Colon (tissue), 2 donors: ENCODE data around the gene PRKCB.

Experiments
- FAIRE-seq: peaks from 2 replicates; lab custom pipeline; 2012; peaks lifted over from hg19 to GRCh38; lab: Jason Lieb, UNC
- donor health status: control.
- donor health status: control.

The PRKCB gene

DNA sequence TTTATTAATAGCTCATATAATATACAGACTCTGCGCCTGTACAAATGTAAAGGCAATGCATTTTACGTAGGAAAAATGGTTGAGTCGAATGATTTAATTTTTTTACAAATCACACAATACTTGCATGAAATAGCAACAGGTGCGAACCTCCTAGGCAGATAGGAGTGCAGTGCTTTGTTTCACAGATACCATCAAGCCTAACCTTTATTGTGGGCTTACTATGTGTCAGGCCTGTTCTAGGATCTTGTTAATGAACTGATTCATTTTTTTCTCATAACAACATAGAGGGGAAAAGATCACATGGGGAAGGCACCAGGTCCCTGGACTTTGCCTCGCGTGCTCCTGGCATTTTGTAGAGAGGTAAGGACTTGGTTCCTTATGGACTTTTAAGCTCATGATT is 107.8 kb downstream of the PRKCB start:
- FAIRE-seq = no peak

- no peak for FAIRE-seq
These were observed 108.6 kb downstream of the PRKCB start for GRCh38 chr16:23944381-23944780.

GRCh38 chr16:23945243-23945642 is 109.5 kb downstream of the PRKCB start:
- no peak for FAIRE-seq

DNA sequence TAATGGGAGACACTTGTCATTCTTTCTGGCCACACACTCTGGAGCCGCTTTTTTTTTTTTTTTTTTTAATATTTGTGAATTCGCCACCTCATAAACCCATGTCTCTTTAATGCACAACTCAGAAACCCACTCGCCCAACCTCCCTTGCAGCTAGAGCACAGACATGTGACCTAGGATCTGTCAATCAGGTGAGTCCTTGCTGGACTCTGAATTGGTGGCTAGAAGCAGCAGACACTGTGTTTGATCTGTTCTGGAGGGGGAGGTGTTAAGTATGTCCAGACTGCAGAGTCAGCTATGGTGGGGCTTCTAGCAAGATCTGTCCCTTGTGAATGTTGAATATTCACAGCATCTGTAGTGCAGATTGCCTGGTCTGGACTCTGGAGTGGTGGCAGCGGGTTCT is 112.1 kb downstream of the PRKCB start:
- no peak for FAIRE-seq

GRCh38 chr16:23948949-23949411 is 113.2 kb downstream of the PRKCB start:
- no peak for FAIRE-seq

DNA sequence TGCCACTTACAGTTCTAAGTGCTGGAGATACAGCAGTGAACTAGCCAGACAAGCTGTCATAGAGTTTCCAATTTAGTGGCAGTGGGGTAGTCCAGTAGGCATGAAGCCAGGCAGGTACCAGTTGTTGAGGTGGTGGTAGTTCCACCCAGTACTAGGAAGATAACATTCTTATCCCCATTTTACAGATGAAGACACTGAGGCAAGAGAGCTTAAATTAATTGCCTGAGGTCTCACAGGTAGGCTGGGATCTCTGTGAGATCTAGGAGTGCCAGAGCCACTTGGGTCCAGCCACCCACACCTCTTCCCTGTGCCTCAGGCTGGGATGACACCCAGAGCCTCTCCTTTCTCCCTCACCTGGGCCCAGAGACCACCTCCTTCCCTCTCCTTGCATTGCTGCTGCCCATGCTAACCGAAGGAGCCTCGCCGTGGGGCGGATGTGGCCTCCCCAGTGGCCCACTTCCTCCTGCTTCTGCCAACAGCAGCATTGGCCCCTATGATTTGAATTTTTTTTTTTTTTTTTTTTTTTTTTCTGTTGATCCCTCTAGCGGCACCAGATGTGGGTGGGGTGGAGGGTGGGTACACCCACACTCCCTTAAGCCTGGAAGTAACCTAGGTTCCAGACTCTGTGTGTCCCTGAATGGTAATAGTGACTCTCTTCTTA is 114.0 kb downstream of the PRKCB start:
- no peak for FAIRE-seq

GRCh38 chr16:23950291-23950894 is 114.6 kb downstream of the PRKCB start:
- no peak for FAIRE-seq

GRCh38 chr16:23950898-23951297 is 115.1 kb downstream of the PRKCB start:
- no peak for FAIRE-seq

- no peak for FAIRE-seq
These were observed 116.6 kb downstream of the PRKCB start for GRCh38 chr16:23952128-23952970.

GRCh38 chr16:23952971-23953300 is 117.2 kb downstream of the PRKCB start:
- FAIRE-seq = no peak

- no peak for FAIRE-seq
These were observed 117.7 kb downstream of the PRKCB start for GRCh38 chr16:23953476-23953875.

DNA sequence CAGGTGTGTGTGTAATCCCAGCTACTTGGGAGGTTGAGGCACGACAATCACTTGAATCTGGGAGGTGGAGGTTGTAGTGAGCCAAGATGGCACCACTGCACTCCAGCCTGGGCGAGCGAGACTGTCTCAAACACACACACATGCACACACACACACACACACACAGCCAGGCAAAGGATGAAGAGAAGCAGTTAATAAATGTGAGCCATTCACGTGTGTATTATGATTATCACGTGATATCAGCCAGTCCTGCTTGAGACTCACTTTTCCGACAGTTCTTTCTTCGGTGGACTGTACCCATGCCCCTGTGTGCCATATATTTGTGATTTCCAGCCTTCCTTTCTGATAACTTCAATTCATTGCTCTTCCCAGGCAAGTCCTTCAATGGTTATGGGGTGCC is 119.3 kb downstream of the PRKCB start:
- no peak for FAIRE-seq

DNA sequence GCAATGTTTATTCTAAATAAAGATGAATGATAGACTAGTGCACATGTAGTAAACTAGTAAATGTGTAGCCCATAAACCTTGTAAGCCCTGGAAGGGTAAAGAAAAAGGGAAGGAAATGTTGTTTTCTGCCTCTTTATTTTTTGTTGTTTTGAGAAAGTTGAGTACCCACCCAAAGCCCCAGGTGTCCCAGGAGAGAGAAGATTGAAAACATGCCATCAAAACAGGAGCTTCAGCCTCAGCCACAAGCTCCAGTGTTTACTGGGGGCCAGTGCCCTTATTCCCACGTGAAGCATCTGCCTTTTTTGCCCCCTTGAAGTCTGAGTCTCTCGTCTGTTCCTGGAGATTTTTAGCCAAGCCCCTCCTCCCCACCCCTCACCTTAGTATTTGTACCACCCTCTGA is 121.5 kb downstream of the PRKCB start:
- FAIRE-seq = no peak

- no peak for FAIRE-seq
These were observed 123.4 kb downstream of the PRKCB start for GRCh38 chr16:23959072-23959751.

GRCh38 chr16:23959752-23960072 is 123.9 kb downstream of the PRKCB start:
- FAIRE-seq = no peak

- FAIRE-seq = no peak
These were observed 124.5 kb downstream of the PRKCB start for GRCh38 chr16:23960081-23960885.

- FAIRE-seq = no peak
These were observed 126.2 kb downstream of the PRKCB start for GRCh38 chr16:23962001-23962400.

GRCh38 chr16:23964136-23964535 is 128.4 kb downstream of the PRKCB start:
- FAIRE-seq = no peak

DNA sequence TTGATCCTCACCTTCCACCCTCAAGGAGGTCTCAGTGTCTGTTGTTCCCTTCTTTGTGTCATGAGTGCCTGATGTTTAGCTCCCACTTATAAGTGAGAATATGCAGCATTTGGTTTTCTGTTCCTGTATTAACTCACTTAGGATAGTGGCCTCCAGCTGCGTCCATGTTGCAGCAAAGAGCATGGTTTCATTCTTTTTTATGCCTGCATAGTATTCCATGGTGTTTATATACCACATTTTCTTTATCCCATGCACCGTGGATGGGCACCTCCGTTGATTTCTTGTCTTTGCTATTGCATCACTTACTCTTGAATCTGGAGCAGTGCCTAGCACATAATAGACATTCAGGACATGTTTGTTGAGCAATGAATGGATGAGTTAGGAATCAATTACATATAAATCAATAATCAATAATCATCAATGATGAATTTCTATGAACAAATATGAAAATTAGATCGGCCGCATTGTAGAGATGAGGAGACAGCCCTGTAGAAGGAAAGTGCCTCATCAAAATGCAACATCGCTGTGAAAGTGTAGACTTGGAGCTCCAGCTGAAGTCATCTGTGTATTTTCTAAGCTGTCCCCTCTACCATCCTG is 129.5 kb downstream of the PRKCB start:
- FAIRE-seq = no peak

DNA sequence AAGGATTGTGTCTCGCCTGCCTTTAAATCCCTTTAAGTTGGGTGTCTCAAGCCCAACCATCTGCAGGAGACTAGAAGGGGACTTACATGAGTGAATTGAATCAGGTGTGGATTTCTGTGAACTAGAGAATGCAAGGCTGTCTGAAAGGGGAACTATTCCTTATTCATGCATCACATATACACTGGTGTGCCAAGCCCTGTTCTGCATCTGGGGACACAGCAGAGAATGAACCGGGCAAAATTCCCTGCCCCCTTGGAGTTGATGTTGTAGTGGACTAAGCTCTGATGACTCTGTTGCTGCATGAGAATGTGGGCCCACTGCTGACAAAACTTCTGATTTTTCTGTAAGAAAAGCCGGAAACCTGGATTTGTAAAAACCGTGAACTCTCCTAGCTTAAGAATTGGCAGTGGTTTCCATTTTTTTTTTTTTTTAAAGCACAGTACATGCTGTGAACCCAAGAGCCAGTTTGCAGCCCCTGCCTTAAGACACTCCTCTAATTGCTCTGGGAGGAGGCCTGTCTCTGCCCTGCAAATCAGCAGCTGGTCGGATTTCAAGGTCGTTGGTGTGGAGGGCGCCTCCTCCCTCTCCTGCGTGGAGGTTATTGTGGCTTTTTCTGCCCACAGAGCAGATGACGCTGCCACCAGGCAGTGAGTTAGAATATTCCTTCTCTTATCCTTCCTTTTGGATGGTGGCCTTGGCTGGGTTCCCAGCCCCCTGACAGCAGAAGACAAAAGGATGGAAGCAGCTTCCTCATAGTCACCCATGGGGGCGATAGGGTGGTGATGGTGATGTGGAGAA is 131.0 kb downstream of the PRKCB start:
- FAIRE-seq = no peak

GRCh38 chr16:23967775-23968174 is 132.0 kb downstream of the PRKCB start:
- FAIRE-seq = no peak
